Measurements from ENCODE around the gene TBCA. TPM values are rescaled to one million over a fixed set of nuclear protein-coding genes. Genes with fewer than 3 reads are reported as not detected.

Gene TBCA, protein sequence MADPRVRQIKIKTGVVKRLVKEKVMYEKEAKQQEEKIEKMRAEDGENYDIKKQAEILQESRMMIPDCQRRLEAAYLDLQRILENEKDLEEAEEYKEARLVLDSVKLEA
- 265 to 334 TPM (median 298 TPM) in 5 replicates for total RNA-seq (2022; extraction: Qiagen RNA extraction)

GRCh38 chr5:77775790-77776553 is at the start of gene TBCA:
TSS of gene TBCA (minus strand) at chr5:77776339. CDS start at chr5:77776257, 82 bp downstream.

Other genes with a start within 250 kb of the TBCA start
- gene OTP, start 137.6 kb downstream of the TBCA start, total RNA-seq (2022; extraction: Qiagen RNA extraction) = 0.08 to 0.12 TPM (median 0.11 TPM) in 5 replicates